Dermis blood vessel endothelial cell (primary cell): Measurements from ENCODE around the gene PPM1G. TPM values are rescaled to one million over a fixed set of nuclear protein-coding genes. Genes with fewer than 3 reads are reported as not detected.

ENCODE experiments used
- DNase-seq: peaks from one replicate; pipeline ENCODE4 v3.0.0; 2010
- total RNA-seq: library from RNA; depleted of rRNA; stranded (reverse); fragments of >200 nt; gene quantifications from 2 replicates; pipeline ENCODE4 v1.2.3, GENCODE V29; 2014

Gene PPM1G
- total RNA-seq, 1 donor from 2014 or later, result 109 TPM

DNA sequence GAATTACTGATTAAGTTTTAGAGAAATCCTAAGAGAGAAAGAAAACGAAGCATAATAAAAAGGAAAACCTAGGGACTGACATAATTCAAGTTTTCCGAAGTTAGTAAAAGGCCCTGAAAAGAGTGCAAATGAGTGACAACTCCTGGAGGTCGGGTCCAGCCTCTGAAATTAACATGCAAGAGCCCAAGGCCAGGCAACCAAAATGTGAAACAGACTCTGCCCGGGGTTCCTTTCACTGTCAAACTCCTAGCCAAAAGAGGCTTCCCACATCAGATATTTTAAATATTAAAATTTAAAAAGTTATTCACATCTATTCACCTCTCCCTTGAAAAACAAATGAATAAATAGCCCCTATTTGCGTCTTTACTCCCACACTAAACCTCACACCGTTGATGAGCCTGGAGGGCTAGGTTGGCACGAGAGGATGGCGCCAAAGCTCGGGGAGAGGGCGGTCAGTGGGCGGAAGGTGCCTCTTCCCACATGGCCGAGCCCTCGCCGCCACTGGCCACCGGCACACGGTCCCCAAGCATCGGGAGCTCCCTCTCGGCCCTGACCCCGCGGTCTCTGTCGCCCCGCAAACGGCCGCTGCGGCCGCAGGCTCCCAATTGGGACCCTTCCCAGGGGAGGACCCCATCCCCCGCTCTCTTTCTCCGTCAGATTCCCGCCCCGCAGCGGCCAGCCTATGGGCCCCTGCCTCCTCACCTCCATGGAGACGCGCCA lies 630 bp downstream of the PPM1G start:
- DNase-seq, result peak; percentile 42

DNA sequence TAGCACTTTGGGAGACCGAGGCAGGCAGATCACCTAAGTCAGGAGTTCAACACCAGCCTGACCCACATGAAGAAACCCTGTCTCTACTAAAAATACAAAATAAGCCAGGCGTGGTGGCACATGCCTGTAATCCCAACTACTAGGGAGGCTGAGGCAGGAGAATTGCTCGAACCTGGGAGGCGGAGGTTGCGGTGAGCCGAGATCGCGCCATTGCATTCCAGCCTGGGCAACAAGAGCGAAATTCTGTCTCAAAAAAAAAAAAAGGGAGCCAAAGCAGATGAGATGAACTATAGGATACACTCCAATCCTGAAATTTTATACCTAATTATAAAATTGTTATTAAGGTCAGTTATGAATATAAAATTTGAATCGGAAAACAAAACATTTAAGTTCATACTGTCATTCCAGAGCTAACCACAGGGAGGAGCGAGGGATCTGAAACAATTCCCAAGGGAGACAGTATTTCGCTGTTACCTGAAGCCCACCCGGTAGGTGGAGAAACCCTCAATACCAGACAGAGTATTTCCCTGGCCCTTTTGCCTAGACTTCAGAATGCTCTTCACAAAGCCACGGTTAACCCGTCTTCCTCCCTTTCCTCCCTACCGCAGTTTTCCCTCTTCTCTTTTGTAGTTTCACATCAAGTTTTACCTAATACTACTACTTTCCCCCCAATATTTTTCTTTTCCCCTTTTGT lies 1.4 kb downstream of the PPM1G start:
- peak; percentile 88 for DNase-seq

DNA sequence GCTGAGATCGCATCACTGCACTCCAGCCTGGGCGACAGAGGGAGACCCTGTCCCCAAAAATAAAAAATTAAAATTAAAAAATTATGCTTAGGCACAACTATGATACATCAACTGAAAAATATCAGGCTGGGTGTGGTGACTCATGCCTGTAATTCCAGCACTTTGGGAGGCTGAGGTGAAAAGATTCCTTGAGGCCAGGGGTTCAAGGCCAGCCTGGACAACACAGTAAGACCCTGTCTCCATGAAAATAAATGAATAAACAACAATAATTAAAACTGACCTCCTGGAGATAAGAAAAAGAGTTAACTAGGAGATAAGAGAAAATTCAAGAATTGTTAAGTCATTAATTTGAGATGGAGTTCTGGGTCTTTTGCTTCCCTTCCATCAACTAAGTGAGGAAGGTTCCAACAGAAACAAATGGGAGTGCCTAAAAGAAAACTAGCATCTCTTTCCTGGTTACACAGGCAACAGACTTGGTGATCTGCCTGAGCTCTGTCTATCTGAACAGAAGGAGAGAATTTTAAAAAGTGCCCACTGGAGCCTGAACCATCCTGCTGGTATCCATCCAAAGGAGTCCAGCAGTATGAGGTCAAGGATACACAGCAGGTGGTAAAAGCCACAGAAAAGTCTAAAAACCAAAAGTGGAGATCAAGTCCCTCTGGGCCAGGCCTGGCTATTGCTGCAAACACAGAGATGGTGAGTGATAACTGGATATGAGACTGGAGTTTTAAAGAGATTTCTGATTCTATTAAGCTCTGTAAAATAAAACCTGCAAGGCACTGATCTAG lies 8.8 kb downstream of the PPM1G start:
- DNase-seq, result no peak

DNA sequence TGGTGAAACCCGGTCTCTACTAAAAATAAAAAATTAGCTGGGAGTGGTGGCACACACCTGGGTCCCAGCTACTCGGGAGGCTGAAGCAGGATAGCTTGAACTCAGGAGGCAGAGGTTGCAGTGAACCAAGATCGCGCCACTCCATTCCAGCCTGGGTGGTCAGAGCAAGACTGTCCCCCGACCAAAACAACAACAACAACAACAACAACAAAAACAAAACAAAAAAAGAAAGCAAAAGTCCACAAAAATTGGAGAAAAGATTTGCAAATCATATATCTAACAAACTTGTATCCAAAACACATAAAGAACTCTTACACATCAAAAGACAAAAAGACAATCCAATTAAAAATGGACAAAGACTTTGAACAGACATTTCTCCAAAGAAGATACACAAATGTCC lies 10.4 kb downstream of the PPM1G start:
- no peak for DNase-seq

DNA sequence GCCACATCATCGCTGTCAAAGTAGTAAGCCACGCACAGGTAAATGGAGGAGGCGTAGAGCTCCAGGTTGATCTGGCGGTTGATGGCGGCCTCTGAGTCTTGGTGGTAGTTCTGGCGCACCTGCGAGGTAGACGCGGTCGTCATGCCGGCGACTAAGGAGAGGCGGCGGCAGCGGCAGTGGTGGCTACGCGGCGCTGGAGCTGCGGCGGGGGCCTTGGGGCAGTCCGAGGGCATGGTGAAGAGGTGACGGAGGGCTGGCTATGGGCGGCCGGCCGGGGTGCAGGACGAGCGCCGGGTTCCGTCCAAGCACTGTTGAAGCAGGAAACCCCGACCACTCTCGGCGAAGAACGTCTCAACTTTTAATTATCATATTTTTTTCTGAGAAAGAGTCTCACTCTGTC lies 16.2 kb downstream of the PPM1G start:
- DNase-seq, result no peak

DNA sequence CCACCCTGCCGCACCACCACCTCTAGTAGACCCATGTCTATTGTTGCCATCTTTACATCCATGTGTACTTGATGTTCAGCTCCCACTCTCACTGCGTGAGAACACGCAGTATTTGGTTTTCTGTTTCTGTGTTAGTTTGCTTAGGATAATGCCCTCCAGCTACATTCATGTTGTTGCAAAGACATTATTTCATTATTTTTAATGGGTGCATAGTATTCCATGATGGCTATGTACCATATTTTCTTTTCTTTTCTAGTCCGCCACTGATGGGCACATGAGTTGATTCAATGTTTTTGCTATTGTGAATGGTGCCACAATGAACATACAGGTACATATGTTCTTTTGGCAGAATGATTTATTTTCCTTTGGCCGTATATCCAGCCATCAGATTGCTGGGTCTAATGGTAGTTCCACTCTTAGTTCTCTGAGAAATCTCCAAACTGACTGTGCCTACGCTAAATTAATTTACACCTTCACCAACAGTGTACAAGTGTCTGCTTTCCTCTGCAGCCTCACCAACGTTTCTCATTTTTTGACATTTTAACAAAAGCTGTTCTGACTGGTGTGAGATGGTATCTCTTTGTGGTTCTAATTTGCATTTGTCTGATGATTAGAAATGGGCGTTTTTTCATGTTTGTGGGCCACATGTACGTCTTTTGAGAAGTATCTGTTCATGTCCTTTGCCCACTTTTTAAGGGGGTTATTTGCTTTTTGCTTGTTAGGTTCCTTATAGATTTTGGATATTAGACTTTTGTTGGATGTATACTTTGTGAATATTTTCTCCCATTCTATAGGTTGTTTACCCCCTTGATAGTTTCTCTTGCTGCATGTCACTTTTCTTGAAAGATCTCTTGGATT lies 18.3 kb downstream of the PPM1G start:
- DNase-seq, result no peak

DNA sequence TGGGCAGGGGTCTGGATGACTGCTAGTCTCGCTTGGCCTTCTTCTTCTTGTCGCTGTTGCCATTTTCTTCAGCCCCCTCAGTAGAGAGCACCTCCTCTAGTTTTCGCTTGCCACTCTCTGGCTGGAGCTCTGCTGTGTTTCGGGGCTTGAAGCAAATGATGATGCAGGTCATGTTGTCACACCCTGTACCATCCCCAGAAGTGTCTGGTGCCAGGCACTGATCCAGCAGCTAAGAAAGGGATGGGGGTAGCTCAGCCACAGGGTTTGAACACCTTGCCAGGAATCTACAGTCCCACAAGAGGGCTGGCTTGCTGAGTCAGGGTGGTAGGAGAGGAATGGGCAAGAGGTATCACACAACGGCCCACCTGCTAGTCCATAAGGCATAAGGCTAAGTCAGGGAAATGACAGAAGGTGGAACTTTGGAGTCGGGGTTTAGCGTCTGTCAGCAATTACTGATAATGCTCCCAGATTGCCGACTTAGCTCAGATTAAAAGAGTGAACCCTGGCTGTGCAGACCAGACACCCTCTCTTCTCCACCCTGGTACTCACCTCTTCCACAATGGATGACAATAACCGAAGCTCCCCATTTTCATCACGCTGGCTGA lies 27.7 kb downstream of the PPM1G start:
- no peak for DNase-seq

DNA sequence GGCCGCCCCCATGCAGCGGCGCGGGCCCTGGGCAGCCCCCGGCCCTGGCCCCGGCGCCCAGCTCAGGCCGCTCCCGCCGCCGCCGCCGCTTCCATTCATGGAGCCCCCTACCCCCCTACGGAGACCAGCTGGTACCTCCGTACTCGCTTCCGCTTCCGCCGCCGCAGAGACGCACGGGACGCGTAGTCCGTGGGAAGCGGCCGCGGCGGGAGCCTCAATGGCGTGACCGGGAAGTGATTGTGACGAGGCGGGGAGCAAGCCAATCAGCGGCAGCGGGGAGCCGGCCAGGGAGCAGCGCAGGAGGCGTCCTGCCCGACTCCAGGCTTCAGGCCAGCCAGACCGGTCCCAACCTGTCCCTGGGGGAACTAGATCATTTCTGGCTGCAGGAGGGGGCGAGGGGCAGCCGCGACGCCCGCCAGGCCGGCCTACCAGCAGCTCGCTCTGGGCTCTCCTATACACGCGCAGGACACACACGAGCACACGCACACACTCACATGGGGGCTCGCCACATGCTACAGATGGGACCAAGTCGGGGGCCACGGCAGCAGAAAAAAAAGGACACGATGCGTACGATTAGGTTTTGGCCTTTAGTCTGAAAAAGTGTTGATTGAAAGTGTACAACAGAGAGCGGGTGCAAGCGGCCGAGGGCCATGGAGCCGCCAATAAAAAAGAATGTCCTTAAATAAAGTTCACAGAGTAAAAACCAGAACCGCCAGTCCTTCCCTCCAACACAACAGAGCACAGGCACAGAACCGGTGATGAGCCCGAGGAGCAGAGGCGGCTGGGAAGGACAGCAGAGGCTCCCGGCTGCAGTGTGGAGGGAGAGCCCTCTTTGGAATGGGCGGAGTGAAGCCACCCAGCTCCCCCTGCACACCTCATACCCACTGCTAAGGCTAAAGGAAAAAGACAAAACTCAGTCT lies 28.5 kb downstream of the PPM1G start, which contains the start of gene ZNF513:
ZNF513 (minus strand) TSS at position 109 of the 920 bp plus-strand sequence. CDS start 208 bp downstream, outside the sequence.
- DNase-seq, result peak; percentile 98

DNA sequence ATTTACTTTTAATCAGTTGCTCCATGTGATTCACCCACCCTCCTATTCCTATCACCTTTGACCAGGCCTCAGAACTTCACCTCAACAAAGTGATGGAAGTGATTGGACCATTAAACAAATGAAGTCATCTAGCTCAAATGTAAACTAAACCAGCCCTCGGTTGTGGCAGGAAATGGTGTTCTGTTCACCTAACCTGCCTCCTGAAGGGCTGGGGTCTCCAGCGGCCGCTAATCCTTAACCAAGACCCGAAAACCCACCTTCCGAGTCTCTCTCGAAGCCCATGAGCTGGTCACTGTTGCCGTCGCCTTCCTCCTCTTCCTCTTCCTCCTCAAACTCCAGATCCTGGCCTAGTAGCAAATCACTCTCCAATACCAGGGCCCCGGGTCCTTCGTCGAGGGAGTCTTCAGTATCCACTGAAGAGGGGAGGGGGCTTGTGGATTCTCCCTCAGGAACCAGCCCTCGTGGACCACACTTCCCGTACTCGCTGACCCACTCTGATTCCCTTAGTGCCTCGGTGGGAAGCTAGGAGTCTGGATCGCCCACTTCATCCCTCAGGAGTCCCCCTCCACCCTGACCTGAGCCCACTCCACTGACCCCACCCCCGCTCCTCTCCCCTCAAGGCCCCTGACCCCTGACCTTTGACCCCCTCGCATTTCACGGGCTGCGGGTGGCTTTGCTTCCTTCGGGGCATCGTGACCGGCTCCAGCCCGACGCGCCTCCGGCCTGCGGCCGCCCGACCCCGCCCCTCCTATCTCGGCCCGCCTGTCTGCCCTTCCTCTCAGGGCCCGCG lies 29.4 kb downstream of the PPM1G start:
- peak; percentile 53 for DNase-seq

DNA sequence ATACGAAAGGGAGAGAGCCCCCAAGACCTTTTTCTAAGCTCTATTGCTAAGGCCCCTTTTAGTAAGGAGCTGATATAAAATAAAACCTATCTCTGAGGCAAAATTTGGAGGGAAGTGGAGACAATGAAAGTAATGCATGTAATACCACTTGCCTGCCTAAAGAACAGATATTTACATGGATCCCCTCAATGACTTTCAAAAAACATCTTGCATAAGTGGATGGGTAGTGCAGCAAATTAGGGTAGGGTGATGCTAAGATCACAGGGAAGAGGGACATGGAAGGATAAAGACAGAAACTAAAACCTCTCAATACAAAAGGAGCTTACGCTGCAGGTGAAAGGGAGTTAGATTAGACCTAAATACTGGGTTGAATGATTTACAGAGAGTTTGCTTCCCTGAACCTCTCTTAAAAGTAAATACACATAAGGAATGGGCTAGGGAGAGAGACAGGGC lies 30.0 kb downstream of the PPM1G start:
- DNase-seq, result no peak

DNA sequence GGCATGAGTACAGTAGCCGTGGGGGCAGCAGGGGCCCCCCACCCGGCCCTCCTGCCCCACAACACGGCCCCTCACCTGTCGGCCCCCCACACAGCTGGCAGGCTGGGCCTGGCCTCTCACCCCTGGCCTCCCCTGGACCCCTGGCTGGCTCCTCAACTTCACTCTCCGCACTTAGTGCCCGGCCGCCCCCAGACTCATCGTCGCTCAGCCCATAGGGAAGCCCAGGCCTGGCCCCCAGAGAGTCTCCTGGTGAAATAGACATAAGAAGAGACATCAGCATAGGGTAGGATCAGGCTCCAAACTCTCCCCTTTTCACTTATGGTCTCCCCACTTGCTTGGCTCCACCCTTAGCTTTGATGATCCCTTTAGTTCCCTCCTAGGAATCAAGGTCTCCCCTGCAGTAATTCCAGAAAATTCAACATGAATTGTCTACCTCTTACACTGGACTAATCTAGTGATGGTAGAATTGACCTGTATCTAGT lies 30.5 kb downstream of the PPM1G start:
- DNase-seq, result no peak

DNA sequence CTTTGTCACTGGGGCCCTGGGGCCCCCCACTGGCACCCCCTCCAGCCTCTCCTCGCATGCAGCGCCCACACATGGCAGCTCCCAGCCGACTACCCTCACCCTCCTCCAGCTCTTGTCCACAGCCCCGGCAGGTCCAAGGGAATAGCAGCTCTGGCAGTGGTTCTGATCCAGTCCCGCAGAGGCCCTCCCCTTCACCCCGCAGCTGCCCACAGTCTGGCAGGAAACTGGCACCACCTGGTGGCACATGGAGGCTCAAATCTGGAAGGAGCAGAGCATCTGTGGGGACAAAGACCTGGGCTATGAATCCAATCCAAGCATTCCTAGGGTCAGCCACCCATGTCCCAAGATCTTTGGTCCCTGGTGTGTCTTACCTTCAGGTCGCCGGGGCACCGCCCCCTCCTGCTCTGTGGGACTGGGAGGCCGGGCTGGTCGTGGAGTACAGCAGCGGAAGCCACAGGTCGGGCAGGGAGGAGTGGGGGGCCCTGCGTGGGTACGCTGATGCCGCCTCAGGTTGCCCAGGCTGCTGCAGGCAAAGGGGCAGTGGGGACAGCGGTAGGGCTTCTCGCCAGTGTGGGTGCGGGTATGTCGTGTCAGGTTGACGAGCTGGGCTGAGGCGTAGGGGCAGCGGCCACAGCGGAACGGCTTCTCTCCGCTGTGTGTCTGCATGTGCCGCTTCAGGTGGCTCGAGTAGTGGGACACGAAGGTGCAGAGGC lies 31.1 kb downstream of the PPM1G start:
- DNase-seq, result peak; percentile 42

DNA sequence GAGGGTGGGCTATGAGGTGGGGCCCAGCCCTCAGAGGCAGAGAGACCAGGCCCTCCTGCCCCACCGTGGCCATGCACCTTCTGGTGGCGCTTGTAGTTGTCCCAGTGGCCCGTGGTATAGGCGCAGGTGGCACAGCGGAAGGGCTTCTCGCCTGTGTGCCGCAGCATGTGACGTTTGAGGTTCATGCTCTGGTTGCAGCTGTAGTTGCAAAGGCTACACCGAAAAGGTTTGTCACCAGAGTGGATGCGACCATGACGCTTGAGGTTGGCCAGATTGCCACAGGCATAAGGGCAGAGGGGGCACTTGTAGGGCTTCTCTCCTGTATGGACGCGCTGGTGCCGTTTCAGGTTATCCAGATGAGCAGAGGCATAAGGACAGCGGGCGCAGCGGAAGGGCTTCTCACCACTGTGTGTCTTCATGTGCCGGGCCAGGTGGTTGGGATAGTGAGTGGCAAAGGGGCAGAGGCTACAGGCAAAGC lies 31.7 kb downstream of the PPM1G start:
- DNase-seq, result no peak

DNA sequence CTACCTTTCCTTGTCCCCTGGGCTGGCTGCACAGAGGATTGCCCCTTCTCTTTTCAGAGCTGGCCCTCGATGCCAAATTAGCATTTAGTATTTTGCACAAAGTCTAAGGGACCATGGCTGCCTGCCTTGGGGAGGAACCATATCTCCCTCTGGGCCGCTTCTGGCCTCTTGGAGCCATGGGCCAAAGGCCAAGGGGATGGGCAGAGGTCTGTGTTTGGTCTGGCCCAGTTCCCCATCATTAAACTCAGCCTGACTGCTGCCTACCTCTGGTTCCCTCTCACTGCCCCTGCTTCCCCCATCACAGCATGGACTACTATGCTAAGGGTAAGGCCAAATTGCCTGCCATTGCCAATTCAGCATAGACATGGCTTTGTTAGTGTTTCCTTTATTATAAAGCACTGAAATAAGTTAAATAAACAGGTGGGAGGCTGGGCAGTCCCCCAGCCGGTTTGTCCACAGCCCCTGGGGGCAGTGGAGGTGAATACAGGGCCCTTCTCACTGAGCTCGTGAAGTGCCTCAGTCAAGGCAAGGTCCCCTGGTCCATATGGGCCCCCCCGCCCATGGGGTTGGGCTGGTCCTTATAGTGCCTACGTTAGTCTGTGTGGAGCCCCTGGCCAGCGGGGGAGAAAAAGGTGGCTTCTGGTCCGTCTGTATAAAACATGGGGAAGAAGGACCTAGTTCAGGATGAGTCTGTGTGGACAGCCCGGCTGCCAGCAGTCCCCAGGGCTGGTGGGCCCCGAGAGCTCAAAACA lies 32.3 kb downstream of the PPM1G start:
- no peak for DNase-seq

DNA sequence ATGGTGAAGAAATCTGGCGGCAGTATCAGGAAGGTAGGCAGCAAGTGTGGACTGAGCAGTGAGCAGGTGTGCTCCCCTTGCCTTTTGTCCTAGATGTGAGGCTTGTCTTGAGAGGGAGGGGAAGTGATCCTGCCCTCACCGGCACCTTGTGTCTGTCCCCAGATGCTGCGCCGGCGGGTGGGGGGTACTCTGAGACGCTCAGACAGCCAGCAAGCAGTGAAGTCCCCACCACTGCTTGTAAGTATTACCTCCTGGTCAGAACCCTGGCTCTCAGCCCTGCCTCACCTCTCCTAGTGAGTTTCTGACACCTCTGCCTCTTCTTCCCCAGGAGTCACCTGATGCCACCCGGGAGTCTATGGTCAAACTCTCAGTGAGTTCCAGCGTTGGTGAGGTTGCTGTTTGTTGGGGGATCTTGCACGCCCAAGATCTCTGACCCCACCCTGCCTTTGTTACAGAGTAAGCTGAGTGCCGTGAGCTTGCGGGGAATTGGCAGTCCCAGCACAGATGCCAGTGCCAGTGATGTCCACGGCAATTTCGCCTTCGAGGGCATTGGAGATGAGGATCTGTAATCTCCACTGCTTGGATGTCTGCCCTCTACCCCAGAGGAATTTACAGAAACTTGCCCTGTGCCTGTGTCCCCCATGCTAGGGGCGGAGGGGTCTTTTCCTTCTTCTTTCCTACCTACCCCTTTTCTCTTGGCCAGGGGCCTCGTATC lies 33.1 kb downstream of the PPM1G start:
- no peak for DNase-seq

DNA sequence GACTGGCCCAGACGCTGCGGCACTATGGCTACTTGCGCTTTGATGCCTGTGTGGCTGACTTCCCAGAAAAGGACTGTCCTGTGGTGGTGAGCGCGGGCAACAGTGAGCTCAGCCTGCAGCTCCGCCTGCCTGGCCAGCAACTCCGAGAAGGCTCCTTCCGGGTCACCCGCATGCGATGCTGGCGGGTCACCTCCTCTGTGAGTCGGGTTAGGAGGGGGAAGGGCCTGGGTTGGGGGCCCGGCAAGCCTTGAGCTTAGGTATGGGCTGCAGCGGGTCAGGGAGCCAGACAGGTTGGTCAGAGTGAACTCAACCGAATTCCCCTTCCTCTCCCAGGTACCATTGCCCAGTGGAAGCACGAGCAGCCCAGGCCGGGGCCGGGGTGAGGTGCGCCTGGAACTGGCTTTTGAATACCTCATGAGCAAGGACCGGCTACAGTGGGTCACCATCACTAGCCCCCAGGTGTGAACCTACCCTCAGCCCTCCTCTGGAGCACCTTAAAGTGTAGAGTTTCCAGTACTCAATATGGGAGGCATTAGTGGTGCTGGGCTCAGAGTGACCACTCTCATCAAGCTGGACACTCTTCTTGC lies 33.8 kb downstream of the PPM1G start:
- DNase-seq, result no peak

DNA sequence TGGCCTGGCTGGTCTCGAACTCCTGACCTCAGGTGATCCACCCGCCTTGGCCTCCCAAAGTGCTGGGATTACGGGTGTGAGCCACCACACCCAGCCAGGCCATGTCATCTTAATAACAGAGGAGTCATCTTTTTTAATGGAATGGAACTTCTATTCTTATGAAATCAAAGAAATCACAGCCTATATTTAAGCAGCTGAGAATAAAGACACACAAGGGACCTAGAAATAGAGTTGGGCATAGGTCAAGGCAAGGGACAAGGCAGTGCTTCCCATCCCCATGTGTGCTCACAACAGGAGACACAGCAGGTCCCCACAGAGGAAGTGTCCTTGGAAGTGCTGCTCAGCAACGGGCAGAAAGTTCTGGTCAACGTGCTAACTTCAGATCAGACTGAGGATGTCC lies 35.8 kb downstream of the PPM1G start:
- no peak for DNase-seq
